H9 (cell line): Measurements from ENCODE around the gene WDFY1. TPM values are rescaled to one million over a fixed set of nuclear protein-coding genes. Genes with fewer than 3 reads are reported as not detected.

Experiments used
- DNase-seq: peaks from one replicate; pipeline ENCODE4 v3.0.0-alpha.2; 2017
- H2AFZ ChIP-seq: one replicate; pipeline ENCODE4 v1.6.1; 2013; ENCODE audit warnings: mild to moderate bottlenecking, low read length, control low read depth, moderate library complexity
- H2AK5ac ChIP-seq: 2 replicates; pipeline ENCODE4 v1.6.1; 2013; ENCODE audit warnings: low read length, control low read depth, mixed read lengths; ENCODE audit not compliant: insufficient read length
- H2BK120ac ChIP-seq: one replicate; pipeline ENCODE4 v1.6.1; 2013; ENCODE audit warnings: low read depth, mild to moderate bottlenecking, low read length, control low read depth, inconsistent platforms; ENCODE audit not compliant: poor library complexity, severe bottlenecking
- H2BK12ac ChIP-seq: 2 replicates; pipeline ENCODE4 v1.6.1; 2013; ENCODE audit warnings: low read length, control low read depth, mixed read lengths, low read depth; ENCODE audit not compliant: insufficient read length
- H2BK15ac ChIP-seq: 2 replicates; pipeline ENCODE4 v1.6.1; 2013; ENCODE audit warnings: low read depth, low read length, control low read depth
- H2BK20ac ChIP-seq: one replicate; pipeline ENCODE4 v1.6.1; 2013; ENCODE audit warnings: low read depth, mild to moderate bottlenecking, low read length, control low read depth, inconsistent platforms; ENCODE audit not compliant: poor library complexity, severe bottlenecking
- H2BK5ac ChIP-seq: 2 replicates; pipeline ENCODE4 v1.6.1; 2013; ENCODE audit warnings: low read length, control low read depth, mixed read lengths; ENCODE audit not compliant: insufficient read length
- H3K14ac ChIP-seq: 2 replicates; pipeline ENCODE4 v1.6.1; 2013; ENCODE audit warnings: low read length, control low read depth; ENCODE audit not compliant: insufficient read depth
- H3K18ac ChIP-seq: 2 replicates; pipeline ENCODE4 v1.6.1; 2013; ENCODE audit warnings: low read depth, mild to moderate bottlenecking, mixed read lengths, low read length, control low read depth; ENCODE audit not compliant: insufficient read length
- H3K23ac ChIP-seq: 2 replicates; pipeline ENCODE4 v1.6.1; 2013; ENCODE audit warnings: low read length, control low read depth, mixed read lengths, low read depth; ENCODE audit not compliant: insufficient read length
- H3K23me2 ChIP-seq: 2 replicates; pipeline ENCODE4 v1.6.1; 2013; ENCODE audit warnings: low read depth, mild to moderate bottlenecking, mixed read lengths, low read length, control low read depth; ENCODE audit not compliant: insufficient read length, poor library complexity, severe bottlenecking
- H3K27ac ChIP-seq: 2 replicates; pipeline ENCODE4 v1.5.1; 2013; ENCODE audit warnings: low read length, control low read depth, mixed read lengths, low read depth; ENCODE audit not compliant: insufficient read length
- H3K27me3 ChIP-seq: 2 replicates; pipeline ENCODE4 v1.6.1; 2013; ENCODE audit warnings: low read length, control low read depth, inconsistent platforms; ENCODE audit not compliant: insufficient read depth
- H3K4ac ChIP-seq: 2 replicates; pipeline ENCODE4 v1.6.1; 2013; ENCODE audit warnings: low read depth, mild to moderate bottlenecking, control low read depth, inconsistent platforms, low read length, moderate library complexity
- H3K4me1 ChIP-seq: 2 replicates; pipeline ENCODE4 v1.6.1; 2013; ENCODE audit warnings: low read length, control low read depth, inconsistent platforms; ENCODE audit not compliant: insufficient read depth
- H3K4me2 ChIP-seq: 2 replicates; pipeline ENCODE4 v1.6.1; 2013; ENCODE audit warnings: low read length, control low read depth, mixed read lengths; ENCODE audit not compliant: insufficient read length, insufficient read depth
- H3K56ac ChIP-seq: 2 replicates; pipeline ENCODE4 v1.6.1; 2013; ENCODE audit warnings: low read depth, mild to moderate bottlenecking, mixed read lengths, low read length, control low read depth; ENCODE audit not compliant: insufficient read length
- H3K79me1 ChIP-seq: 2 replicates; pipeline ENCODE4 v1.6.1; 2013; ENCODE audit warnings: low read depth, mild to moderate bottlenecking, moderate library complexity, low read length, control low read depth, inconsistent platforms; ENCODE audit not compliant: insufficient read depth, poor library complexity, severe bottlenecking
- H3K79me2 ChIP-seq: 2 replicates; pipeline ENCODE4 v1.6.1; 2013; ENCODE audit warnings: low read length, control low read depth, inconsistent platforms; ENCODE audit not compliant: insufficient read depth
- H3K9ac ChIP-seq: 2 replicates; pipeline ENCODE4 v1.6.1; 2013; ENCODE audit warnings: low read length, control low read depth, mixed read lengths; ENCODE audit not compliant: insufficient read length; ENCODE audit errors: extremely low read depth
- H3K9me3 ChIP-seq: one replicate; pipeline ENCODE4 v1.6.1; 2013; ENCODE audit warnings: low read depth, low read length, inconsistent platforms; ENCODE audit not compliant: control insufficient read depth
- H3T11ph ChIP-seq: one replicate; pipeline ENCODE4 v1.6.1; 2013; ENCODE audit warnings: mild to moderate bottlenecking, low read length, control low read depth, inconsistent platforms
- H4K20me1 ChIP-seq: one replicate; pipeline ENCODE4 v1.6.1; 2013; ENCODE audit not compliant: control insufficient read depth, insufficient read length, insufficient read depth
- H4K5ac ChIP-seq: 2 replicates; pipeline ENCODE4 v1.6.1; 2013; ENCODE audit warnings: low read depth, mild to moderate bottlenecking, mixed read lengths, low read length, control low read depth; ENCODE audit not compliant: insufficient read length
- H4K8ac ChIP-seq: replicated peaks from 2 replicates; pipeline ENCODE4 v1.6.1; 2013; ENCODE audit warnings: low read length, control low read depth, mixed read lengths, low read depth; ENCODE audit not compliant: insufficient read length
- H4K91ac ChIP-seq: 2 replicates; pipeline ENCODE4 v1.6.1; 2013; ENCODE audit warnings: low read depth, mild to moderate bottlenecking, moderate library complexity, mixed read lengths, low read length, control low read depth; ENCODE audit not compliant: insufficient read length
- H3K27ac Mint-ChIP-seq, 3 experiments: 2 replicates in 2 of 3; 3 replicates in 1 of 3; pipeline ENCODE4 v1.8.0; 2020 to 2021; ENCODE audit warnings: mixed read lengths in 3 of 3, mild to moderate bottlenecking in 1 of 3, moderate library complexity in 1 of 3
- H3K27me3 Mint-ChIP-seq: 2 replicates; pipeline ENCODE4 v1.8.0; 2021; ENCODE audit warnings: low read depth, mild to moderate bottlenecking, moderate library complexity, mixed read lengths
- H3K36me3 Mint-ChIP-seq, 3 experiments: 2 replicates in 2 of 3; 3 replicates in 1 of 3; pipeline ENCODE4 v1.8.0; 2020 to 2021; ENCODE audit warnings: low read depth in 3 of 3, mixed read lengths in 3 of 3; ENCODE audit not compliant: insufficient read depth in 1 of 3
- H3K4me1 Mint-ChIP-seq, 2 experiments: 2 replicates each; pipeline ENCODE4 v1.8.0; 2020; ENCODE audit warnings: mixed read lengths in 2 of 2
- H3K4me3 Mint-ChIP-seq, 2 experiments: 2 replicates in 1 of 2; 3 replicates in 1 of 2; pipeline ENCODE4 v1.8.0; 2020 to 2021; ENCODE audit warnings: mild to moderate bottlenecking in 2 of 2, mixed read lengths in 2 of 2, moderate library complexity in 1 of 2
- H3K9me3 Mint-ChIP-seq, 2 experiments: 2 replicates in 1 of 2; 3 replicates in 1 of 2; pipeline ENCODE4 v1.8.0; 2020; ENCODE audit warnings: mild to moderate bottlenecking in 2 of 2, mixed read lengths in 2 of 2, moderate library complexity in 1 of 2
- WGBS: extraction: QIAGEN DNeasy Blood & Tissue Kit; methylation state at CpG from one replicate; pipeline ENCODE4 v1.1.7; 2013; ENCODE audit warnings: missing lambda C conversion rate, low lambda C conversion rate, mixed read lengths; ENCODE audit not compliant: insufficient read length; ENCODE audit errors: extremely low coverage; 5-methylcytosine and 5-hydroxymethylcytosine counted together
- total RNA-seq: library from RNA; stranded (reverse); gene quantifications from 2 replicates; pipeline ENCODE4 v1.2.1, GENCODE V29; 2021
- TF ChIP-seq, protein P1 (sequence below): fragments of 200-600 bp; sonication (generic); conservative IDR thresholded peaks from 3 replicates; pipeline ENCODE4 v1.8.0; 2021; ENCODE audit warnings: antibody characterized with exemption, mild to moderate bottlenecking

Gene WDFY1
- total RNA-seq, 1 experiment from 2014 or later: 54.1 TPM

DNA sequence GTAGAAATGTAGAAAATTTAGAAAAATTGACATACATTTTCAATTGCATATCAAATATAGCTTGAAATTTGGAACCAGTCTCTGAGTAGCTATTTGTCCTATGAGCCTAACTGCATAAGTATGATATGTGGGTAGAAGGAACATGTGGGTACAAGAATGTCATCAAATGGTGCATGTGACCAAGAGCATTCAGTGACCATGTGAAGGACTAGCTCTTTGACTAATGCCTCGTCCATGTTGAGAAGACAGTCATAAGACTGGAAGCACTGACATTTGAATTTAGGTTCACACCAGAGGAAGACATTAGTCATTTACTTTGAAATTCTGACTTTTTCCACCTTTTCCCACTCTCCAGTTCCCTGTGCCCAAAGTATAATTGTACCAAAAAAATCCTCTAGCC is 24.7 kb upstream of the WDFY1 start:
- H3K27ac Mint-ChIP-seq: peak overlapping the region in 1 of 3 experiments; percentile 83; a peak in 2 of 7 replicates
- H3K18ac ChIP-seq: no peak overlapping the region
- H4K91ac ChIP-seq: no peak overlapping the region
- no peaks in the 10 kb centered on the region for H3K27me3 ChIP-seq
- peaks cover 4 to 12% of the 10 kb centered on the region in 2 experiments; a peak in 3 of 4 replicates for H3K4me1 Mint-ChIP-seq
- H4K5ac ChIP-seq: no peak overlapping the region
- H3K4me2 ChIP-seq: no peak overlapping the region
- no peak overlapping the region for H2BK15ac ChIP-seq
- no peak overlapping the region for H3K4me3 Mint-ChIP-seq
- no peak overlapping the region for H3K4ac ChIP-seq
- H3K9me3 ChIP-seq: no peaks in the 10 kb centered on the region
- DNase-seq: no peak
- H3K36me3 Mint-ChIP-seq: peaks cover 9 to 19% (median 14%) of the 10 kb centered on the region in 3 experiments; a peak in 6 of 7 replicates
- no peaks in the 10 kb centered on the region for H3K79me2 ChIP-seq
- no peak overlapping the region for H2BK120ac ChIP-seq
- no peak overlapping the region for H2BK5ac ChIP-seq
- H3K56ac ChIP-seq: no peak overlapping the region
- H2AFZ ChIP-seq: no peak overlapping the region
- no peaks in the 10 kb centered on the region for H3K4me1 ChIP-seq
- no peak overlapping the region for H3K23ac ChIP-seq
- no peak overlapping the region for H2BK12ac ChIP-seq
- H3K27me3 Mint-ChIP-seq: no peaks in the 10 kb centered on the region
- H3K9me3 Mint-ChIP-seq: no peaks in the 10 kb centered on the region
- no CpG with 5 or more reads among the region's 1 CpG for WGBS
- TF ChIP-seq, protein P1, sequence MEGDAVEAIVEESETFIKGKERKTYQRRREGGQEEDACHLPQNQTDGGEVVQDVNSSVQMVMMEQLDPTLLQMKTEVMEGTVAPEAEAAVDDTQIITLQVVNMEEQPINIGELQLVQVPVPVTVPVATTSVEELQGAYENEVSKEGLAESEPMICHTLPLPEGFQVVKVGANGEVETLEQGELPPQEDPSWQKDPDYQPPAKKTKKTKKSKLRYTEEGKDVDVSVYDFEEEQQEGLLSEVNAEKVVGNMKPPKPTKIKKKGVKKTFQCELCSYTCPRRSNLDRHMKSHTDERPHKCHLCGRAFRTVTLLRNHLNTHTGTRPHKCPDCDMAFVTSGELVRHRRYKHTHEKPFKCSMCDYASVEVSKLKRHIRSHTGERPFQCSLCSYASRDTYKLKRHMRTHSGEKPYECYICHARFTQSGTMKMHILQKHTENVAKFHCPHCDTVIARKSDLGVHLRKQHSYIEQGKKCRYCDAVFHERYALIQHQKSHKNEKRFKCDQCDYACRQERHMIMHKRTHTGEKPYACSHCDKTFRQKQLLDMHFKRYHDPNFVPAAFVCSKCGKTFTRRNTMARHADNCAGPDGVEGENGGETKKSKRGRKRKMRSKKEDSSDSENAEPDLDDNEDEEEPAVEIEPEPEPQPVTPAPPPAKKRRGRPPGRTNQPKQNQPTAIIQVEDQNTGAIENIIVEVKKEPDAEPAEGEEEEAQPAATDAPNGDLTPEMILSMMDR: no peak
- H4K20me1 ChIP-seq: no peaks in the 10 kb centered on the region
- no peak overlapping the region for H2BK20ac ChIP-seq
- H3K14ac ChIP-seq: no peak overlapping the region
- no peak overlapping the region for H3K27ac ChIP-seq
- no peaks in the 10 kb centered on the region for H3K79me1 ChIP-seq
- H4K8ac ChIP-seq: no peak overlapping the region
- no peak overlapping the region for H2AK5ac ChIP-seq
- H3K9ac ChIP-seq: no peak overlapping the region
- no peaks in the 10 kb centered on the region for H3K23me2 ChIP-seq
- no peak overlapping the region for H3T11ph ChIP-seq
